Ovary (tissue), 3 donors: Measurements from ENCODE around the gene CCDC171.

Experiments
- POLR2A ChIP-seq: fragments of 450-650 bp; IDR thresholded peaks from one replicate; pipeline ENCODE4 v1.6.1; 2017; ENCODE audit warnings: antibody characterized with exemption, mild to moderate bottlenecking, moderate library complexity
- TF ChIP-seq, protein P1 (sequence below), 3 donors: fragments of 450-650 bp in 2 of 3; fragments of 200-600 bp in 1 of 3; IDR thresholded peaks; one replicate each; pipeline versions ENCODE4 v1.5.1 to v1.8.0; 2016 to 2022; ENCODE audit warnings: antibody characterized with exemption in 3 of 3, mild to moderate bottlenecking in 1 of 3
- donor health status: DM: no; HTN: no; CAD: no.

DNA sequence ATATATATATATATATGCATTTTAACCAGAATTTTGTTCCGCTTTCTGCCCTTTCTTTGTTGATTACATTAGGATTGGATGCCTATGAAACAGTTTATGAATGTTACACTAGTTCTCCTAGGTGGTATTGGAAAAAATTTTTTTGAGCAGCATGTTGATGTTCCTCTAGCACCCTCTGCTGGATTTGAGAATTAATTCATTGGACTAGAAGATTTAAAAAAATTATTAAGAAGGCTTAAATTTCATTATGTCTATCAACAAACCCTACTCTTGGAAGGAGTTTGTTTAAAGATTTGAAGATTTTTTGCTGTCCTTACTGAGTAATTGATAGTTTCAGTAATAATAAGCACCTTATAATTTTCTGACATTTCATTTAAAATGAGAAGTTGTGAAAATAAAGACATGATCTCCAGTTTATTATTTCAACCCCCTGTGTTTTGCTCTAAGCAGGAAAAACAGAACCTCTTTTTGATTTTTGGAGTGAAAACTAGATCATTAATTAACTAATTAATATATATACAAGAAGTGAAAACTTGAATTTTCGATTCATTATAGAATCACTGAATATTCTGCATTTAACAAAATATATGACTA, 89.6 kb downstream of the CCDC171 start:
- TF ChIP-seq, protein P1, sequence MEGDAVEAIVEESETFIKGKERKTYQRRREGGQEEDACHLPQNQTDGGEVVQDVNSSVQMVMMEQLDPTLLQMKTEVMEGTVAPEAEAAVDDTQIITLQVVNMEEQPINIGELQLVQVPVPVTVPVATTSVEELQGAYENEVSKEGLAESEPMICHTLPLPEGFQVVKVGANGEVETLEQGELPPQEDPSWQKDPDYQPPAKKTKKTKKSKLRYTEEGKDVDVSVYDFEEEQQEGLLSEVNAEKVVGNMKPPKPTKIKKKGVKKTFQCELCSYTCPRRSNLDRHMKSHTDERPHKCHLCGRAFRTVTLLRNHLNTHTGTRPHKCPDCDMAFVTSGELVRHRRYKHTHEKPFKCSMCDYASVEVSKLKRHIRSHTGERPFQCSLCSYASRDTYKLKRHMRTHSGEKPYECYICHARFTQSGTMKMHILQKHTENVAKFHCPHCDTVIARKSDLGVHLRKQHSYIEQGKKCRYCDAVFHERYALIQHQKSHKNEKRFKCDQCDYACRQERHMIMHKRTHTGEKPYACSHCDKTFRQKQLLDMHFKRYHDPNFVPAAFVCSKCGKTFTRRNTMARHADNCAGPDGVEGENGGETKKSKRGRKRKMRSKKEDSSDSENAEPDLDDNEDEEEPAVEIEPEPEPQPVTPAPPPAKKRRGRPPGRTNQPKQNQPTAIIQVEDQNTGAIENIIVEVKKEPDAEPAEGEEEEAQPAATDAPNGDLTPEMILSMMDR (IDR thresholded peaks at IDR 0.05) = no peak
- no peak for TF ChIP-seq POLR2A
